GM21381 (cell line): ENCODE measurements around the gene WDR88.
"Not testable (repeated sequence)": the region's sequence is repeated elsewhere in the genome, so short reads cannot be mapped to it uniquely, and the experiment has no call there.

Source experiments
- ATAC-seq: cut with Tn5 transposase; IDR thresholded peaks from one replicate; pipeline ENCODE4 v1.9.1; 2021; ENCODE audit warnings: mild to moderate bottlenecking, moderate library complexity; ENCODE audit not compliant: unreplicated experiment

Gene WDR88

DNA sequence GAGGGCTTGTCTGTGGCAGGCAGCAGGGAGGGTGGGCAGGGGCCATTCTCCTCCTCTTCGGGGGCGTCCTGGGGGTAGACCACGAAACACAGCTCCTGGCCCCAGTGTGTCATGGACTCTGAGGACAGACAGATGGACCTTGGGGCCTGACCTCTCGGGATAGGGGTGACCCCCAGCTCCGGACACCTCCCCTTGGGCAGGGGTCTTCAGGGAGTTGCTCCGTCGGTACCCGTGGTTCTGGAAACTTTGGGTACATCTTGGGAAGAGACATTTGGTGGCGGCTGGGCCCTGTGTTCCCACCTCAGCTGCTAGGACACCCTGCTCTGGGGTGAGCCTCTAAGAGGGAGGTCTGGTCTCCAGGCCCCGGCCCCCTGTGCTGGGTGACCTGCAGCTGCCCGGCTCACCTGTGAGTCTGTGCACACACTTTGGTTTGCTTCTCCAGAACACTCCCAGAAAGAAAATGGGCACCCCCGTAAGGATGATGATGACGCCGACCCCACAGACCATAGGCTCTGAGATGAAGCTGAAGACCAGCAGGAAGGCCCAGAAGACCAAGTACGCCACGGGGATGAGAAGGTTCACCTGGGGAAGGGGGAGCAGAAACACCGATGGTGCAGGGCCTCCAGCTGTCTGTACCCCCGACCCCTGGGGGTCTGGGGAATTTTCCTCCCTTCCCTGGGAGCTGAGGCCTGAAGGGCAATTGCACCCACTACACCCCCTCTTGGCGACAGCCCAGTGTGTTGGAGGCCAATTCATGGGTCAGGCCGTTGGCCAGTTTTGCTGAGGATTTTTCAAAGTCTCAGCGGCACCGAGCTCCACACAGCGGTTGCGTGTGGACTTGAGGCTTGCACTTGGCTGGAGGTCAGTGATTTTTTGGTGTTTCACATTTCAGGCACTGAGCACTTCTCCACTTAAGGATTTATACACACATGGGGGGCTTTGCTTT is 77.3 kb downstream of the WDR88 start:
- ATAC-seq, result no peak

DNA sequence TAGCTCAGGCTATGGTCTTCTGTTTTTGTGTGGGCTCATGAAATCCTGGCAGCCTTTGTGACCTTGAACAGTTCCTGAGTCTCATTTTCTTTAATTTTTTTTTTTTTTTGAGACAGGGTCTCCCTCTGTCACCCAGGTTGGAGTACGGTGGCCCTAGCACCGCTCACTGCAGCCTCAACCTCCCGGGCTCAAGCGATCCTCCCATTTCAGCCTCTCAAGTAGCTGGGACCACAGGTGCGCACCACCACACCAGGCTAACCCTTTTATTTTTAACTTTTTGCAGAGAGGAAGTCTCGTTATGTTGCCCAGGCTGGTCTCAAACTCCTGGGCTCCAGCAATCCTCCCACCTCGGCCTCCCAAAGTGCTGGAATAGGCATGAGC is 77.9 kb downstream of the WDR88 start:
- ATAC-seq, result not testable (repeated sequence)

DNA sequence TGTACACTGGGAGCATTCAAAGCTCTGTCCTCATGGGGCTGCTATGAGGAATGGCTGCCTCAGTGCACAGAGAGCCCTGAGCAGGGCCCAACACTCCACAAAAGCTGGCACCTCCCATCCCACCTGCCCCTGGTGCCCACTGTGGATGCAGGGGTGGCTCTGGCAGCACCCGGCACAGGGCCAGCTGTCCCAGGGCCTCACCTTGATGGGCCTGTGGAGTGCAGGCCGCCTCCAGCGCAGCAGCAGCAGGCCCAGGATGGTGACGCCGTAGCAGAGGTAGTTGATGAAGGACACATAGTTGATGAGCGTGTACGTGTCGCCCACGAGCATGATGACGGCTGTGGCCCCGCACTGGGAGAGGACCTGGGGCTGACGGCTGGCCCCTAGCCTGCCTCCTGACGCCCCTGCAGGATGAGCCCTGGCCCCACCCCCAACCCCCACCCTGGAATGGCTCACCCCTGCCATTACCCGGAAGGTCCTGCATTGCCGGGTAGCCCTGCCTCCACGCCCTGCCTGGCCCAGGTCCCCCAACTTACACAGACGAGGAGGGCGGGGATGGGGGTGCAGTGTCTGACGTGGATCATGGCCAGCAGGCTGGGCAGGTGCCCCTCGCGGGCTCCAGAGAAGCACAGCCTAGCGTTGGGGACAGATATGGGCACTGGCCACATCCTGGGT is 78.5 kb downstream of the WDR88 start:
- ATAC-seq, result no peak

DNA sequence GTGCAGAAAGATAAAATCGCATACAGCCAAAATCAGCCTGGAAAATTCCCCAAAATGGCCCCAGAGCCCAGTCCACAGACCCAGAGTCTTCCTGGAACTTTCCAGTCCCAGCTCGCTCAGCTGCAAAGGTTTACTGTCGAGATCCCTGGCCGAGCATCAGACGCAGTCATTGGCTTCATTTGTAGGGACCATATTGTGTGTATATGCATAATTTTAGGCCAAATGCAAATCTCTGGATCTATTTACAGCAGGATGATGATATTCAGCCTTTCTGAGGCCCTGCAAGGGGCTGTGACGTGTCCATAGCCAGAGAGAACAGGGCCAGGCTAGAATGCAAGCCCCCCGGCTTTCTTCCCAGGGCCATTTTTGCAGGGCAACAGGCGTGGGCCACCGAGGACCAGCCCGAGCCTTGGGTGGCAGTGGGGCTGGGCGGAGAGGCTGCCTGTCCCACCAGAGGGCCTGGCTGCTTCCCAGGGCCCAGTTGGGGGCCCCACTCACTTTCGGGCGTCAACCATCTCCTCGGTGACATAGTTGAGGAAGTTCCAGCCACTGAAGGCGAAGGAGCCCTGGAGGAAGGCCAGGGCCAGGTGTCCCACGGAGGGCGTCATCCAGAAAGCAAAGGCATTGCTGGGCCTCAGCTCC is 80.0 kb downstream of the WDR88 start:
- ATAC-seq, result no peak

DNA sequence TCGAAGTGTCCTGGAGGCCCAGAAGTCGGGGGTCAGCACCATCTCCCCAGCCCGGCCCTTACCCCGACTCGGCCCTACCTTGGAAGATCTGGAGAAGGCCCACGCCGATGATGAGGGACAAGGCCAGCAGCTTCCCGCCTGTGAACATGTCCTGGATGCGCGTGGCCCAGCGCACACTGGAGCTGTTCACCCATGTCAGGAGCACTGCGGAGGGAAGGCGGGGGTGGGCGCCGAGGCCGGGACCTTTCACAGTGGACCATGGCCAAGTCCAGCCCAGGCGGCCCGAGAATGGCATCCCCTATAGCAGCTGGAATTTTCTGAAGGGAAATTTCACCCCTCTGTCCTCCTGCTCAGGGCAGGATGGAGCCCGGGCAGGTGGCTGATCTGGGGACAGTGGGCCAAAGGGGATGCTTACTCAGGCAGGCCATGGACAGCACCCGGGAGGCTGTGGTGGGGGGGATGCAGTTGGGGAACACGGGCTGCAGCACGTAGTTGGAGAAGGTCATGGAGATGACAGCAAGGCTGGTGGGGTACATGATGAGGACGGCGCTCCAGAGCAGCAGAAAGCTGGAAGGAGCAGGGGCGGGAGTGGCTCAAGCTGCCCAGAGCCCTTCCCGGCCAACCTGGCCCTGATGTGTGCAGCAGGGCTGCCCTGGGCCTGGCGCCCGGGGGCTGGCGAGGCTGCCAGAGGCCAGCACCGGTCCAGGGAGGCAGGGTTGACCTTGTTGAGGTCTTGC is 80.7 kb downstream of the WDR88 start:
- ATAC-seq, result no peak

DNA sequence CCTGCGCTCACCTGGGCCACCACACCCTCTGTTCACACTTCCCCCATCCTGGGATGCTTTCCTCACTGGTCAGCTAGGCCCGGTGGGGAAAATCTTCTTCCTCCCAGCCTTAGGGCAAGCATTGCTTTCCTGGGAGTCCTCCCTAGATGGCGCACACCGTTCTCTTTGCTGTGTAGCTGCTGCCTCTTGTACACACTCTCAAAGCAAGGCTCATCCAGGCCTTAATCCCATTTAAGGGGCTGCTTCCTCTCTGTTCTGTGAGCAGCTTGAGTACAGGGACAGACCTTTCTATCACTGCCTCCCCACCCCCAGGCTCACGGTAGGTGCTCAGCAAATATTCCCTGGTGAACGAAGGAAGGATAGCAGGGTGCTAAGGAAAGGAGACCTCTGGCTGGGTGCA is 82.7 kb downstream of the WDR88 start:
- ATAC-seq, result no peak

DNA sequence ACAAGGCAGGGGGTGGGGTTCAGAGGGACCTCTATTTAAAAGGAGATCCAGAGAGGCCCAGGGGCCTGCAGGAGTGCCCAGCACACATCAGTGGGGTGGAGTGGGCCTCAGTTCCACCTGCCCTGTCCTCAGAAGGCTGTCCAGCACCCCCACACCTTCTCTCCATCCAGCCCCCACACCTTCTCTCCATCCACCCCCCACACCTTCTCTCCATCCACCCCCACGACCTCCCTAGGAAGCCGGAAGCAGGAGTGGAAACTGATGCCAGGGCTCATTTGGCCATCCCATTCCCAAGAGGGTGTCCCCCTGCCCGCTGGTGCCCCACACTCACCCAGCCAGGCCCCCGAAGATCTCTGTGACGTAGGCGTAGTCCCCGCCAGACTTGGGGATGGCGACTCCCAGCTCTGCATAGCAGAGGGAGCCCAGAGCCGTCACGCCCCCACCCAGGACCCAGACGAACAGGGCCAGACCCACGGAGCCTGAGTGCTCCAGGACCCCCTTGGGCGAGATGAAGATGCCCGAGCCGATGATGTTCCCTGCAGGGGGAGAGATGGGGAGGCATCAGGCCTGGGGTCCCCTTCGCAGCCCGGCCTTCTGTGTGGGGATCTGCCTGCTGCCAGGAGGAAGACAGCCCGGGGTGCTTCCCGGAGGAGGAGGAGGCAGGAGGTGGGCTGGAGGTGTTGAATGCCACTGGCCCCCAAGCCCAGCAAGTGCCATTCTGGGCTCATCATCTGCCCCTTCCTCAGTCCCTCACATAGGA is 83.7 kb downstream of the WDR88 start:
- no peak for ATAC-seq

DNA sequence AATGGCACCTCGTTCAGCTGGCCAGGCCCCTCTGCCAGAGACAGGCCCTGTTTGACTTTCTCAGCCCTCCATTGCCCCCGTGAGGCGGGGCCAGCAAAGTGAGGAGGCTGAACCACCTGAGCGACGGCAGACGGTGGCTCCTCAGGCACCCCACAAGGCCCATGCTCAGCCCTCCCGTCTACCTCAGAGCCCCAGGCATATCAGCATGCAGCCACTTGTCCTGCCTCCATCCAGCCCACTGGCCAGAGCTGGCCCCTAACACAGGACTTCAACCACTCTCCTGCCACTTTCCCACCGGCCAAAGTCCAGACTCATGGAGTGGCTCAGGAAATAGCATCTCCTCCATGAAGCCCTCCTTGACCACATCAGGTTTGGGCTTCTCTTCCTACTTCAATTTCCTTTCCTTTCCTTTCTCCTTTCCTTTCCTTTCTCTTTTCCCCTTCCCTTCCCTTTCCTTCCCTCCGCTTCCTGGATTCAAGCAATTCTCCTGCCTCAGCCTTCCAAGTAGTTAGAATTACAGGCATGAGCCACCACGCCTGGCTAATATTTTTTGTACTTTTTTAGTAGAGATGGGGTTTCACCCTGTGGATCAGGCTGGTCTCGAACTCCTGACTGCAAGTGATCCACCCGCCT is 84.4 kb downstream of the WDR88 start:
- no peak for ATAC-seq

DNA sequence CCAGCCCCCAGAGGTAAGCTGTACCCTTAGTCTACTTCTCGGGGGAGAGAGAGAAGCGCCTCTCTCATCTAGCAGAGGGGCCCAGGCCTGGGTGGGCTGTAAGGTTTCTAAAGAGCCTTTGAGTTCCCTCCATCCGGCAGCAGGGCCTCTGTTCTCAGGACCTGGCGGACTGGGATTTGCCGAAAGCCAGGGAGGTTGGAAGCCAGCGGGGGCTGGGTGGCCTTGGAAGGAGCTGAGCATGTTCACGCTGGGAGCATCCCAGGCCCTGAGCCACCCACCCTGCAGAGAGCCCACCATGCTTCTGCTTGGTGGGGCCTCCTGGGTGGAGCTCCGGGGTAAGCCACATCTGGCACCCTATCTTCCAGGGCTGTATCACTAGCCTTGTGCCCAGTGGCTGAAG is 86.0 kb downstream of the WDR88 start:
- no peak for ATAC-seq

DNA sequence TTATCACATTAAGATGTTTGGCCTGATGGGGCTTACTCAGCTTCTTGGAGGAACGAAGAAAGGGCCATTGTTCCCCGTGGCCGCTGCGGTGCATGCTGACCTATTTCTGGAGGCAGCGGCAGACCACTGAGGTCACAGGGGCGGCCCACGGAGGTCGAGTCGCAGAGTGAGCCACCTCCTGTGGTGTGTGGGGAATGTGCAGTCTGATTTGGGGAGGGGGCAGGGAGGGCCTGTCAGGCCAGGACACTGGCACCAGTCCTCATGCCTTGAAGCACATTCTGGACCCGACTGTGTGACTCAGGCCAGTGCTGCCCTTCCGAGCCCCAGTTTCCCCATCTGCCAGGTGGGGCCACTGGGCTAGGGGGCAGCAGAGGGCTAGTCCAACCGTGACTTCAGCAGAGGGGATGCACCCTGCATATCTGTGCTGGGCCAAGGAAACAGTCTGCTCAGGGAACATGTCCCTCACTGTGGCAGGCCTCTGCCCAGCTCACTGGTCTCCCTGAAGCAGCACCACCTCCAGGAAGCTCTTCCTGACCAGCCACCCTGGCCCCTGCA is 87.4 kb downstream of the WDR88 start:
- ATAC-seq, result no peak

DNA sequence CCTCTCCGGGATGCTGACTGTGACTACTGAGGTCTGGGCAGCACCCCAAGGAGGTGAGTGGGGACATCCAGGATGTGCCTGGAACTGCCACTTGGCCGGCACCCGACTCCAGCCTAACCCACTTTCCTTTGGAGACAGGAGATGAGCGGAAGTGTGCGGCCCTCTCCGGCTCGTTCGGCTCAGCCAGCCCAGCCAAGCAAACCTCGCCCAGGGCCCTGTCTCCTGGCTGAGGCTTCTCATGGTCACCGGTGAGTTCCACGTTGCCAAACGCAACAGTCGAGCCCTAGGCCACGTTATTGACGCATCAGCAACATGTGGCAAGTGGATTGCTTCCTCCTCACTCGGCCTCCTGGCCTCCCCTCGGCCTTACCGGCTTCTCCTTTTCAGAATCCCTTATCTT is 88.2 kb downstream of the WDR88 start:
- no peak for ATAC-seq

DNA sequence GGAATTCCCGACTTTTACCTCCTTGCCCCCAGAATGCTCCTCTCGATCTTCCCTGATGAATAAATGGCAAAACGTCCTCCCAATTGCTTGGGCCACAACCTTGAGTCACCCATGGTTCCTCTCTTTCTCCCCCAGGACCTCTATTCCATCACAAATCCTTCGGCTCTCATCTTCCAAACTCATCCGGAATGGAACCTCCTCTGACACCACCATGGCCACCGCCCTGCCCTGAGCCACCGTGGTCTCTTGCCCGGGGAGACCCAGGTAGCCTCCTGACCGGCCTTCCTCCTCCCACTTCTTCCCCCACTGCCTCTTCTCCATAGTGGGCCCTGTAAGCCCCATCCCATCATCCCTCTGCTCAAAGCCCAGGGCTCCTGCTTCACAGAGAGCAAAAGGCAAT is 88.8 kb downstream of the WDR88 start:
- no peak for ATAC-seq

DNA sequence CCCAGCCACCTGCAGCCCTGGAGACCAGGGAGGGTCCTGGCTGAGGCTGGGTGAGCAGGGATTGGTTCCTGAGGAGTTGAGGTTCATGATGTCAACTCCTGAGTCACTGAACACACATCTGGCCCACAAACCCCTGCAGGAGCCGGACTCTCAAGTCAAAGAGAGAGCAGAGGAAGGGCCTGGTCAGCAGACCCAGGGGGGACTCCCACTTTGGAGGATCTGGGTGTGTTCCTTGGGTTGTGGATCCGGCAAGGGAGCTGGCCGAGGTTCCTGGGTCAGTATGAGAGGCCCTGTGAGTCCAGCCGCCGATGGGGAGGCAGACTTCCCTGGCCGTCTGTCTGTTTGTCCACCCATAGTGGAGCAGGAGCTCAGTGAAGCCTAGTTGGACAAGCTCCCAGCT is 89.7 kb downstream of the WDR88 start:
- no peak for ATAC-seq

DNA sequence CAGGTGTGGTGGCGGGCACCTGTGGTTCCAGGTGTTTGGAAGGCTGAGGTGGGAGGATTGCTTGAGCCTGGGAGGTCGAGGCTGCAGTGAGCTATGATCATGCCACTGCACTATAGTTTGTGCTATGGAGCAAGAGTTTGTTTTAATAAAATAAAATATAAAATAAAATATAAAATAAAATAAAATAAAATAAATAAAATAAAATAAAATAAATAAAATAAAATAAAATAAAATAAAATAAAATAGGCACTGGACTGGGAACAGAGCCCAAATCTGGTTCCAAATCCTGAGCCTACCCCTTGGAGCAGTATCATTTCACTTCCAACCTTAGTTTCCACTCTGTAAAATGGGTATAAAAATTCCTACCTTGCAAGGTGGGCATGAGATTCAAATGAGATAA is 90.3 kb downstream of the WDR88 start:
- not testable (repeated sequence) for ATAC-seq

DNA sequence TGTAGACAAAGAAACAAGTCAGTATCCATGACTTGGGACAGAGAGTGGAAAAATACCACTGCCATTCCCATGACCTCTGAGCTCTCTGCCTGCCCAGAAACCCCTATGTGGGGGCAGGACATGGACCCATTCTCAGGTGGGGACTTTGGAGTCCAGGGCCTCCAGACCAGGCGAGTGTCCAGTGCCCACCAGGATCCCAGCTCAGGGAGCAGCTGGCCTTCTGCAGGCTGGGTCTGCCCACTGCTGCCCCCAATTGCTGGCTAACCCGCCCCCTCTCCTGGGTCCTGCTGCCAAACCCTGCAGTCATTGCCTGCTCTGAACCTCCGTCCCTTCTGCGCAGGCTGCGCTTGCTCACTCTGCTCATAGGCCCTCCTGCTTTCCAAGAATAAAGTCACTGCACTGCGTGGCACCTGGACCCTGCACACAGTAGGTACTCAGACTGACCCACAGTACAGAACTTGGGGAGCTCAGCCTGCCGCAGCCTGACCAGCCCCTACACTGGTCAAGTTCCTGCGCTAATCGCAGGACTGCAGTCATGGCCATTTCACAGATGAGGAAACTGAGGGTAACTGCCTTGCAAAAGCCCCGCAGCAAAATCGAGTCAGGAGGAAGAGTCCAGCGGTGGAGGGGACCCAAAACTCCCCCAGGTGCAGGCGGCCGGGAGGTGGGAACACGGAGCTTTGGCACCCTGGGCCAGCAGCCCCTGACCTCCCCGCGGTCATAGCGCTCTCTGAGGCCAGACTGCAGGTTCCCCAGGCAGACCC is 93.0 kb downstream of the WDR88 start:
- no peak for ATAC-seq
